ENCODE results near the gene PLCB1.

PLCB1 gene

DNA sequence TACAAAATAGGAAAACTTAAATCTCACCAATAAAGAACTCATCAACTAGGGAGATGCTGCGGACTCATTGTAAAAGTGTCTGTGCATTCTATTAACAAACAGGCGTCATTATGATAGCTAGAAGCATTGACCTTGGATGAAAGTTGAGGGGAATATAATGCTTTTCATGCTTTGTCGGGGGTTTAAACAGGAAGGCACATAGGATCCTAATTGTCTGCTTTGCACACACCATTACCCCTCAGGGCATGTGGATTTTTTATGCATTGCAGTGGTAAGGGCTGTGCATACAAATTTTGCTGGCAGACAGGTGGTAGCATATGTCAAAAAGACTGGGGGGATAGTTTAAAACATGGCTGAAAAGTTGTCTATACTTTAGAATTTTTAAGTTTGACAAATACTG, 488.9 kb downstream of the PLCB1 start:
- H2AFZ ChIP-seq (ENCODE audit: low read length), result no peak overlapping the region
- no peaks in the 10 kb centered on the region for H3K36me3 ChIP-seq (replicated peaks in 1 of 2; ENCODE audit: control insufficient read depth in 2 of 2, insufficient read depth in 2 of 2, low read length in 2 of 2)
- no peak overlapping the region for H3K4me3 ChIP-seq (ENCODE audit: low read length in 2 of 2)
- H3K9me3 ChIP-seq (replicated peaks in 1 of 2; ENCODE audit: control insufficient read depth in 2 of 2, insufficient read depth in 1 of 2, low read depth in 1 of 2, low read length in 2 of 2), result no peaks in the 10 kb centered on the region
- no peak overlapping the region for H2BK120ac ChIP-seq (ENCODE audit: low read depth, low read length)
- H4K91ac ChIP-seq (ENCODE audit: low read depth, low read length, poor library complexity), result no peak overlapping the region
- H2BK12ac ChIP-seq (ENCODE audit: low read length), result no peak overlapping the region
- H3K27ac ChIP-seq (replicated peaks; ENCODE audit: low read length), result no peak overlapping the region
- H4K8ac ChIP-seq (ENCODE audit: low read depth, low read length), result no peak overlapping the region
- no peak overlapping the region for H2BK5ac ChIP-seq (ENCODE audit: low read length)
- no peak overlapping the region for H2AK5ac ChIP-seq (ENCODE audit: low read depth, low read length)
- H3K4me2 ChIP-seq (ENCODE audit: insufficient read depth, low read length, poor library complexity, severe bottlenecking), result no peak overlapping the region
- no peak overlapping the region for H3K18ac ChIP-seq (ENCODE audit: low read length)
- H3K14ac ChIP-seq (ENCODE audit: low read length), result no peak overlapping the region
- DNase-seq (ENCODE audit: low spot score), result no peak
- no peak overlapping the region for H3K4ac ChIP-seq (ENCODE audit: low read length)
- no peak overlapping the region for H3K9ac ChIP-seq (ENCODE audit: low read depth, low read length, poor library complexity)
- no peak overlapping the region for H2BK15ac ChIP-seq (ENCODE audit: low read length)
- H3K79me1 ChIP-seq (ENCODE audit: low read depth, low read length), result no peaks in the 10 kb centered on the region
- H3K27me3 ChIP-seq (ENCODE audit: control insufficient read depth in 3 of 3, insufficient read depth in 3 of 3, low read depth in 1 of 3, low read length in 3 of 3), result no peaks in the 10 kb centered on the region
- no peaks in the 10 kb centered on the region for H3K4me1 ChIP-seq (ENCODE audit: control insufficient read depth in 2 of 2, insufficient read depth in 1 of 2, low read depth in 1 of 2, low read length in 2 of 2)
- H3K23ac ChIP-seq (ENCODE audit: low read depth, low read length, poor library complexity), result no peak overlapping the region
- WGBS, 2 donors (ENCODE audit: extremely low coverage in 2 of 2, insufficient read length in 2 of 2, insufficient replicate concordance in 1 of 2), result no CpG with 5 or more reads among the region's 3 CpGs

DNA sequence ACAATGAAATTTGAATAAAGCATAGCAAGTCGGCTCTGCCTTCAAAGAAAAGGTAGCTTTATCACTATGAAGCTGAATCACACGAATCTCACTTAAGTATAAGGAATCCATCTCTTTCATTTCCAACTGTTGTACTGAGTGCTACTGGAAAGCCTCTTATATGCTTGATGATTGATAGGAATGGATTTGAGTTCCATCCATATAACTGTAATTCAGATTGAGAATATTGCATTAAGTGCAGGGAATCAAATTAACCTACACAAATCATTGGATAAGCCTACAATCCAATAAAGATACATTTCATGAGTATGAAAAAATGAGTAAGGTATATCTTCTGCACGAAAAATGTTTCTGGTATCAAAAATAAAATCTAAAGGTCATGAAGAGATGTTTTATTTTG, 492.0 kb downstream of the PLCB1 start:
- Histone ChIP-seq H4K8ac (ENCODE audit: low read depth, low read length) (no peak overlapping the region), H2AK5ac (ENCODE audit: low read depth, low read length) (no peak overlapping the region), H3K27me3 (ENCODE audit: control insufficient read depth in 3 of 3, insufficient read depth in 3 of 3, low read depth in 1 of 3, low read length in 3 of 3) (no peaks in the 10 kb centered on the region), H2BK12ac (ENCODE audit: low read length) (no peak overlapping the region), H2BK15ac (ENCODE audit: low read length) (no peak overlapping the region), H3K4ac (ENCODE audit: low read length) (no peak overlapping the region), H2BK5ac (ENCODE audit: low read length) (no peak overlapping the region), H2AFZ (ENCODE audit: low read length) (no peak overlapping the region), H3K4me3 (ENCODE audit: low read length in 2 of 2) (no peak overlapping the region), H3K9ac (ENCODE audit: low read depth, low read length, poor library complexity) (no peak overlapping the region), H4K91ac (ENCODE audit: low read depth, low read length, poor library complexity) (no peak overlapping the region), H3K9me3 (replicated peaks in 1 of 2; ENCODE audit: control insufficient read depth in 2 of 2, insufficient read depth in 1 of 2, low read depth in 1 of 2, low read length in 2 of 2) (no peaks in the 10 kb centered on the region), H2BK120ac (ENCODE audit: low read depth, low read length) (no peak overlapping the region), H3K23ac (ENCODE audit: low read depth, low read length, poor library complexity) (no peak overlapping the region), H3K14ac (ENCODE audit: low read length) (no peak overlapping the region), H3K79me1 (ENCODE audit: low read depth, low read length) (no peaks in the 10 kb centered on the region), H3K27ac (replicated peaks; ENCODE audit: low read length) (no peak overlapping the region), H3K36me3 (replicated peaks in 1 of 2; ENCODE audit: control insufficient read depth in 2 of 2, insufficient read depth in 2 of 2, low read length in 2 of 2) (peaks cover 0 to 2% of the 10 kb centered on the region in 2 donors), H3K18ac (ENCODE audit: low read length) (no peak overlapping the region), H3K4me1 (ENCODE audit: control insufficient read depth in 2 of 2, insufficient read depth in 1 of 2, low read depth in 1 of 2, low read length in 2 of 2) (no peaks in the 10 kb centered on the region), H3K4me2 (ENCODE audit: insufficient read depth, low read length, poor library complexity, severe bottlenecking) (no peak overlapping the region)
- no peak for DNase-seq (ENCODE audit: low spot score)
- WGBS, 2 donors (ENCODE audit: extremely low coverage in 2 of 2, insufficient read length in 2 of 2, insufficient replicate concordance in 1 of 2), result no CpG with 5 or more reads among the region's 3 CpGs

DNA sequence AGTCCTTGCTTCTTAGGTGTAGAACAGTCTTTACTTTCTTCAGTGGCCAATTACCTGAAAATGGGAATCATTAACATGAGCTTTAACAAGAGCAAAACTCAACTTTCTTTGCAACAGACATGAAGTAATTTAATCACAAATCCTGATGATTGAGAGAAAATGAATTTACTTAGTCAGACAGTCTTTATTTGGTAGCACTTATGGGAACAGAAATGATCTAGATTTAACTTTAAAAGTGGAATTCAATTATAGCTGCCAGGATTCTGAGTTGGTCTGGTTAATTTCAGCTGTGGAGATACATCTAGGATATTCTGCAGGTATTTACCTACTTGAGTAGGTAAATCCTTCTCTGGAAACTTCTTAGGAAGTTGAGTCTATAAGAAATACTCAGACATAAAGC, 492.6 kb downstream of the PLCB1 start:
- Histone ChIP-seq H3K9me3 (replicated peaks in 1 of 2; ENCODE audit: control insufficient read depth in 2 of 2, insufficient read depth in 1 of 2, low read depth in 1 of 2, low read length in 2 of 2) (no peaks in the 10 kb centered on the region), H3K27me3 (ENCODE audit: control insufficient read depth in 3 of 3, insufficient read depth in 3 of 3, low read depth in 1 of 3, low read length in 3 of 3) (no peaks in the 10 kb centered on the region), H2BK5ac (ENCODE audit: low read length) (no peak overlapping the region), H3K4me3 (ENCODE audit: low read length in 2 of 2) (no peak overlapping the region), H4K8ac (ENCODE audit: low read depth, low read length) (no peak overlapping the region), H3K4me2 (ENCODE audit: insufficient read depth, low read length, poor library complexity, severe bottlenecking) (no peak overlapping the region), H3K9ac (ENCODE audit: low read depth, low read length, poor library complexity) (no peak overlapping the region), H2AFZ (ENCODE audit: low read length) (no peak overlapping the region), H3K23ac (ENCODE audit: low read depth, low read length, poor library complexity) (no peak overlapping the region), H3K79me1 (ENCODE audit: low read depth, low read length) (no peaks in the 10 kb centered on the region), H3K14ac (ENCODE audit: low read length) (no peak overlapping the region), H3K4me1 (ENCODE audit: control insufficient read depth in 2 of 2, insufficient read depth in 1 of 2, low read depth in 1 of 2, low read length in 2 of 2) (no peaks in the 10 kb centered on the region), H2BK120ac (ENCODE audit: low read depth, low read length) (no peak overlapping the region), H3K27ac (replicated peaks; ENCODE audit: low read length) (no peak overlapping the region), H3K36me3 (replicated peaks in 1 of 2; ENCODE audit: control insufficient read depth in 2 of 2, insufficient read depth in 2 of 2, low read length in 2 of 2) (peaks cover 0 to 4% of the 10 kb centered on the region in 2 donors), H4K91ac (ENCODE audit: low read depth, low read length, poor library complexity) (no peak overlapping the region), H3K4ac (ENCODE audit: low read length) (no peak overlapping the region), H2AK5ac (ENCODE audit: low read depth, low read length) (no peak overlapping the region), H2BK15ac (ENCODE audit: low read length) (no peak overlapping the region), H3K18ac (ENCODE audit: low read length) (no peak overlapping the region), H2BK12ac (ENCODE audit: low read length) (no peak overlapping the region)
- DNase-seq (ENCODE audit: low spot score), result no peak

DNA sequence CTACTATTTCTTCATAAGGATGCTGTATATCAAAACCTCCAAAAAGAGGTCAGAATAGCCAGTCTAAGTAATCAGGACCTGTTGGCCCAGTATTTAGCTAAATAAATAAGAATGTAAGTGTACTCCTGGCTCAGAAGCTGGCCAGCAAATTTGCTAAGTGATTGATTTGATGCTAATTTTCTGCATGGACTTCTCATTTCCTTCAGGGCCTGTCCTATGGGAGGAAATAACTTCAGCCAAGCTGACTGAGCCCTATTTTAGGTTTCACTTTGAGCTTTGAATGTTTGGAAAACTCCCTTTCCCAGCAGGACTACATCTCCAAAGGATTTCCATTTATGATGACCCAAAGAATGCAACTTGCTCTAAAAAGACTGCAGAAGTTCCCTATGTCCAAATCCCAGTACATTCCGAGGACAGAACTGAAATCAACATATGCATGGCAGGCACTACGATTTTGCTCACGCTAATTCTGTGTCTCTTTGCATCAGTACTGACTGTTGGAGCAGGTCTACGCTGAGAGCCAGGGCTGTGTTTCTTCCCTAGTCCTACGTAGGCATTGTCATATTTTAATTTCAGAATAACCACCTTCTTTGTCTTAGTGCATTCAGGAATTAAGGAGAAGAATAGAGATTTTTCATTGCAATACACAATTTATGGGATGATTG, 495.4 kb downstream of the PLCB1 start:
- Histone ChIP-seq H3K14ac (ENCODE audit: low read length) (no peak overlapping the region), H3K9ac (ENCODE audit: low read depth, low read length, poor library complexity) (no peak overlapping the region), H3K79me1 (ENCODE audit: low read depth, low read length) (no peaks in the 10 kb centered on the region), H2AFZ (ENCODE audit: low read length) (no peak overlapping the region), H3K36me3 (replicated peaks in 1 of 2; ENCODE audit: control insufficient read depth in 2 of 2, insufficient read depth in 2 of 2, low read length in 2 of 2) (peaks cover 0 to 4% of the 10 kb centered on the region in 2 donors), H3K4me2 (ENCODE audit: insufficient read depth, low read length, poor library complexity, severe bottlenecking) (no peak overlapping the region), H2BK12ac (ENCODE audit: low read length) (no peak overlapping the region), H3K18ac (ENCODE audit: low read length) (no peak overlapping the region), H2BK5ac (ENCODE audit: low read length) (no peak overlapping the region), H3K4me3 (ENCODE audit: low read length in 2 of 2) (no peak overlapping the region), H3K27ac (replicated peaks; ENCODE audit: low read length) (no peak overlapping the region), H3K27me3 (ENCODE audit: control insufficient read depth in 3 of 3, insufficient read depth in 3 of 3, low read depth in 1 of 3, low read length in 3 of 3) (no peaks in the 10 kb centered on the region), H3K23ac (ENCODE audit: low read depth, low read length, poor library complexity) (no peak overlapping the region), H2BK120ac (ENCODE audit: low read depth, low read length) (no peak overlapping the region), H2AK5ac (ENCODE audit: low read depth, low read length) (no peak overlapping the region), H4K8ac (ENCODE audit: low read depth, low read length) (no peak overlapping the region), H4K91ac (ENCODE audit: low read depth, low read length, poor library complexity) (no peak overlapping the region), H3K4ac (ENCODE audit: low read length) (no peak overlapping the region), H2BK15ac (ENCODE audit: low read length) (no peak overlapping the region), H3K4me1 (ENCODE audit: control insufficient read depth in 2 of 2, insufficient read depth in 1 of 2, low read depth in 1 of 2, low read length in 2 of 2) (no peaks in the 10 kb centered on the region), H3K9me3 (replicated peaks in 1 of 2; ENCODE audit: control insufficient read depth in 2 of 2, insufficient read depth in 1 of 2, low read depth in 1 of 2, low read length in 2 of 2) (no peaks in the 10 kb centered on the region)
- no CpG with 5 or more reads among the region's 5 CpGs for WGBS, 2 donors (ENCODE audit: extremely low coverage in 2 of 2, insufficient read length in 2 of 2, insufficient replicate concordance in 1 of 2)
- DNase-seq (ENCODE audit: low spot score), result no peak

All from neuronal stem cell (in vitro differentiated cells).